NCI-H69 (cell line): ENCODE results near the gene PLPPR2.
A peak's percentile ranks its signal among the peaks of the same experiment; 100 is the strongest.
"Not testable (repeated sequence)": the region's sequence is repeated elsewhere in the genome, so short reads cannot be mapped to it uniquely, and the experiment has no call there.

Experiments
- DNase-seq: peaks from one replicate; lab custom pipeline; 2025; lab: John Stamatoyannopoulos, UW

Gene PLPPR2, protein sequence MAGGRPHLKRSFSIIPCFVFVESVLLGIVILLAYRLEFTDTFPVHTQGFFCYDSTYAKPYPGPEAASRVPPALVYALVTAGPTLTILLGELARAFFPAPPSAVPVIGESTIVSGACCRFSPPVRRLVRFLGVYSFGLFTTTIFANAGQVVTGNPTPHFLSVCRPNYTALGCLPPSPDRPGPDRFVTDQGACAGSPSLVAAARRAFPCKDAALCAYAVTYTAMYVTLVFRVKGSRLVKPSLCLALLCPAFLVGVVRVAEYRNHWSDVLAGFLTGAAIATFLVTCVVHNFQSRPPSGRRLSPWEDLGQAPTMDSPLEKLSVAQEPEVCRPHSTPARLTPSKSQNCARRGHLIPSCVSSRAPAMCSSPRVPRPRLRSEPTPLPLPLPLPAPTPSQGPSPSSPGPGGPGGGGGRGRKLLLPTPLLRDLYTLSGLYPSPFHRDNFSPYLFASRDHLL

DNA sequence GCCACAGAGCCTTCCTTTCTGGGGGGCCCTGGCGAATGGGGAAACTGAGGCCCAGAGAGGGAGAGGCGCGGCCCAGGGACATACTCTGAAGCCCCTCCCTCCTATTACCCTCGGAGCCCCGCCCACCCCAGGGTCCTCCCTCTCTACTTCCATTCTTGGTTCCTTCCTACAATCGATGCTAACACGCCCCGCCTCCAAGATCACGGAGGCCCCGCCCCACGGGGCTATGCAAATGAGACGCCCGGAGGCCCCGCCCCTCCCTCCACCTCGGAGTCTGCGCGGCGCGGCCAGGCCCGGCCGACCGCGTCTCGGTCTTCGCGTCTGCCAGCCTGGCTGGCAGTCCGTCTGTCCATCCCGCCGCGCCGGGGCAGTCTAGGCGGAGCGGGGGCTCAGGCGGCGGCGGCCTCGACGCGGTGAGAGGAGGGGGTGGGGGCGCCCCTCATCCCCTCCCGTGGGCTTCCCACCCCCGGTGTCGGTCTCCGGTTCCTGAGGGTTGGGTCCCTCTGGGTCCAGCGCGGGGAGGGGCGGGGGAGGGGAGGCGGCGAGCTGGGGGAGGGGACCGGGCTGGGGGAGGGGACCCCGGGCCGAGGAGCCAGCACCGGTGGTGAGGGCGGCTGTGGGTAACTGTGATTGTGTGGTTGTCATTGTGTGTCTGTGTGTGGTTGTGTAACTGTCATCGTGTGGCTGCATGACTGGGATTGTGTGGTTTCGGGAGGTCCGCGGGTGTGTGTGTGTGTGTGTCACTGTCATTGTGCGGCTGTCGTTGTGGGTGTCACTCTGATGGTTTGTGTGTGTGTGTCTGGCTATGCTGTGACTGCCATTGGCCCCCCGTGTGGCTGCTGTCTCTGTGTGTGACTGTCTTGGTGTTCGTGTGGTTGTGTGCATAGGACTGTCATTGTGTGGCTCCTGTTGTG lies at the start of gene PLPPR2:
TSS of gene PLPPR2 (plus strand) at position 273 of the 914 bp plus-strand sequence. CDS start 2,242 bp downstream, outside the sequence.
- DNase-seq = peak; percentile 96

DNA sequence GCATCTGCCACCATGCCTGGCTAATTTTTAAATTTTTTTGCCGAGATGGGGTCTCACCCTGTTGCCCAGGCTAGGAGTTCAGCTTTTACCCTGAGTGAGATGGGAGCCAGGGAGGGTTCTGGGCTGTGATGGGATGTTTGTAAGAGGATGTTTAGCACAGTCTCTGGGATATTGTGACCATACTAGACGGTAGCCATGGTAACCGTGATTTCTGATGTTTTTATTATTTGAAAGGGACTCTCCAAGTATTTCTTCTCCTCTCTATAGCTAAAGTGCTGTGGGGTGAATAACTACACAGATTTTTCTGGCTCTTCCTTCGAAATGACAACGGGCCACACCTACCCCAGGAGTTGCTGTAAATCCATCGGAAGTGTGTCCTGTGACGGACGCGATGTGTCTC lies 48.9 kb upstream of the PLPPR2 start:
- DNase-seq = no peak

DNA sequence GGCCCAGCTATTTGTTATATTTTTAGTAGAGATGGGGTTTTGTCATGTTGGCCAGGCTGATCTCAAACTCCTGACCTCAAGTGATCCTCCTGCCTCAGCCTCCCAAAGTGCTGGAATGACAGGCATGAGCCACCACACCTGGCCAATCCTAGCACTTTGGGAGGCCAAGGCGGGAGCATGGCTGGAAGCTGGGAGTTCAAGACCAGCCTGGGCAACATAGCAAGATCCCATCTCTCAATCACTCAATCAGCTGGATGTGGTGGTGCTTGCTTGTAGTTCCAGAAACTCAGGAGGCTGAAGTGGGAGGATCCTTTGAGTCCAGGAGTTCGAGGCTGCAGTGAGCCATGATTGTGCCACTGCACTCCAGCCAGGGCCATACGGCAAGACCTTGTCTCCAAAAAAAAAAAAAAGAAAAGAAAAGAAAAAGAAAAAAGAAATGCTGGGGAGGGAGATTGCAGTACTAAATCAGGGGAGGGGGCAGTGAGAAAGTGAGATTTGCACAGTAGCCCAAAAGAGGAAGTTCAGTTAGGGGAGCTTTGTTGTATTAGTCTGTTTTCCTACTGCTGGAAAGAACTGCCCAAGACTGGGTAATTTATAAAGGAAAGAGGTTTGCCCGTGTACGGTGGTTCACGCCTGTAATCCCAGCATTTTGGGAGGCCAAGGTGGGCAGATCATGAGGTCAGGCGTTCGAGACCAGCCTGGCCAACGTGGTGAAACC lies 34.8 kb upstream of the PLPPR2 start:
- DNase-seq = not testable (repeated sequence)

DNA sequence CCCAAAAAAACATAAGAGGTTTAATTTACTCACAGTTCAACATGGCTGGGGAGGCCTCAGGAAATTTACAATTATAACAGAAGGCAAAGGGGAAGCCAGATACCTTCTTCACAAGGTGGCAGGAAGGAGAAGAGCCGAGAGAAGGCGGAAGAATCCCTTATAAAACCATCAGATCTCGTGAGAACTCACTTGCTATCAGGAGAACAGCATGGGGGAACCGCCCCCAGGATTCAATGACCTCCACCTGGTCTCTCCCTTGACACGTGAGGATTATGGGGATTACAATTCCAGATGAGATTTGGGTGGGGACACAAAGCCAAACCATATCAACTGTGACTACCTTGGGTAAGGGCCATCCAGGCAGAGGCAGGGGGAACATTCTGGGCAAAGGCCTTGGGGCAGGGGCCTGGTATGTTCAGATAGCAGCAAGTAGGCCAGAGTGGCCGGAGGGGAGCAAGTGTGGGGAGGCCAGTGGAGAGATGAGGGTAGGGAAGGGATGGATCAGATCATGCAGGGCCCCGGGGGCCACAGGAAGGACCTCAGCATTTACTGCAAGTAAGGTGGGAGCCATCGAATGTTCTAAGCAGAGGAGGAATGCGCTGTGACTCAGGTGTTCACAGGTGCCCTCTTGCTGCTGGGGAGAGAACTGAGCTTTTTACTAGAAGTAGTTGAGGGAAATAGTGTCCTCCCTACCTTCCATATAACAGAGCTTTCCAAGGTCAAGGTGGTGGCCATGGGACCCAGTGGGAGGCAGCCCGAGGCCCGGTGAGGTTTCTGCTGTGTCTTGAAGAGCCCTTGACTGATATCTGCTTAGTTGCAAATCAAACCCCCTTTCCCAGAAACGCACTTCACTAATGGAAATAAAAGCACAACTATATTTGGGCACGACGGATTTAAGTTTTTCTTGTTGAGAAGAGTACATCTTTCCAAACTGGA lies 33.8 kb upstream of the PLPPR2 start:
- peak; percentile 22 for DNase-seq

DNA sequence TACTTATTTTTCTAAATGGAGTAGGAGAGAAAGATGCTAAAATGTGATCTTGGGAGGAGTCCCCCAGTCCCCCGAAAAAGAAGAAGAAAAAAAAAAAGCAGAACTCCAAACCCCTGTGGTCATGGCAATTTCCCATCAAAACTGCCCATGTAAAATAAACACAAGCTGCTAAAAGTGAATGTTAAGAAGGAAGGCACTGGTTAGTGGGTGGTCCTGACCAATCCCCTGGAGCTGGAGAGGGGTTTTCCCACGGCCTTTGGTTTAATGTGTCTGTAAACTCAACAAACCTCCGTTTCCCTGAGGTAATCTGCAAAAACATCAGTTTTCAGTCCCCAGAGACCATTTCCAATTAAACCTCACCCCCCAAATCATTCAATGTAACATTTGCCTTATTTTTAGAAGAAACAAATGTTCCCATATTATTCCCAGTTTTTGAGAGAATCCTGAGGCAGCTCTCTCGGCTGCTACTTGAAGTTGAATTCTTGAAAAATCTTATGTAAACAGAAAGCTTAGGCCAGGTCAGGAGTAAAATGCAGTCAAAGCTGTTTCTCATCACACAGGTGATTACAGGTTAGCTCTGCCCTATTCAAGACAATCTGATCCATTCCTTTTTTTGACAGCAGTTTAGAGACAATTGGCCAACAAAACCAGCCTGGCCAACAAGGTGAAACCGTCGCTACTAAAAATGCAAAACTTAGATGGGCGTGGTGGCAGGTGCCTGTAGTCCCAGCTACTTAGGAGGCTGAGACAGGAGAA lies 32.8 kb upstream of the PLPPR2 start:
- peak; percentile 20 for DNase-seq

GRCh38 chr19:11323601-11324078 lies 31.6 kb upstream of the PLPPR2 start:
- no peak for DNase-seq

- peak; percentile 96 for DNase-seq
Measured at GRCh38 chr19:11324079-11324661, 31.1 kb upstream of the PLPPR2 start.

- DNase-seq = peak; percentile 25
Measured at GRCh38 chr19:11324748-11325389, 30.4 kb upstream of the PLPPR2 start.

GRCh38 chr19:11325544-11325943 lies 29.7 kb upstream of the PLPPR2 start:
- DNase-seq = no peak

DNA sequence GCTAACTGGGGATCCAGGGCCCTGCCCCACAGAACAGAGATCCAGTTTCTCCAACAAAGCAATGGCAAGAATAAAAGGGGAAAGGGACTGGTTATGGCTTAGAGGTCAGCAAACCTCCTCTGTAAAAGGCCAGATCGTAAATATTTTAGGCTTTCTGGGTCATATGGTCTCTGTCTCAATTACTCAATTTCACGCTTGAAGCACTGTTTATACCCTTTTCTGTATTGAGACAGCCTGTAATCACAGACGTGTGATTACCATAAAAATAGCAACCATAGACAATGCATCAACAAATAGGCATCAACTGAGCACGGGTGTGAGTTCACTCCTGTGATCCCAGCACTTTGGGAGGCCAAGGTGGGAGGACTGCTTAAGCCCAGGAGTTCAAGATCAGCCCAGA lies 25.1 kb upstream of the PLPPR2 start:
- DNase-seq = peak; percentile 45

- no peak for DNase-seq
Measured at GRCh38 chr19:11331502-11331901, 23.7 kb upstream of the PLPPR2 start.

DNA sequence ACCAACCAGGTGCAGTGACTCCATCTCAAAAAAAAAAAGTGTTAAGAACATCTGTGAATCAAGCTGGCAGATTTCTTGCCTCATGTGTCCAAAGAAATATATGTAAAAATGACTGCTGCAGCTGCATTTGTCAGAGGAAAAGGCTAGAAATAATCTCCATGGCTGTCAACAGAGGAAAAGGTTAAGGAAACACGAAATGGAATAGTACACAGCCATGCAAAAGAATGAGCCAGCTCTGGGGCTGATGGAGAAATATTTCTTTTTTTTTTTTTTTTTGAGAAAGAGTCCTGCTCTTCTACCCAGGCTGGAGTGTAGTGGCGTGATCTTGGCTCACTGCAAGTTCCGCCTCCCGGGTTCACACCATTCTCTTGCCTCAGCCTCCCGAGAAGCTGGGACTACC lies 22.4 kb upstream of the PLPPR2 start:
- DNase-seq = no peak

- not testable (repeated sequence) for DNase-seq
Measured at GRCh38 chr19:11333838-11334237, 21.4 kb upstream of the PLPPR2 start.

- no peak for DNase-seq
Measured at GRCh38 chr19:11335449-11336146, 19.6 kb upstream of the PLPPR2 start.

DNA sequence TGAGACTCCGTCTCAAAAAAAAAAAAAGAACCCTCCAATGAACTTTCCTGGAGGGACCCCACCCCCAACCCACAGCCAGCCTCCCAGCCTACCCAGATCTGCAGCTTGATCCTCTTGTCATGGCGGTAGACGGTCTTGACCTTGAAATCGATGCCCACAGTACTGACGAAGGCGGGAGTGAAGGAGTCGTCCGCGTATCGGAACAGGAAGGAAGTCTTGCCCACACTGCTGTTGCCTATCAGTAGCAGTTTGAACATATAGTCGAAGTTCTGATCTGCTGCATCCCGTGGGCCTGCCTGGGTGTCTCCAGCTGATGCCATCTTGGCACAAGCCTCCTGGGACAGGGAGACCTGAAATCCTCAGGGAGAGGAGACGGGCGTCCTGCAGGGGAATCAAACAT lies 18.2 kb upstream of the PLPPR2 start:
- DNase-seq = no peak

DNA sequence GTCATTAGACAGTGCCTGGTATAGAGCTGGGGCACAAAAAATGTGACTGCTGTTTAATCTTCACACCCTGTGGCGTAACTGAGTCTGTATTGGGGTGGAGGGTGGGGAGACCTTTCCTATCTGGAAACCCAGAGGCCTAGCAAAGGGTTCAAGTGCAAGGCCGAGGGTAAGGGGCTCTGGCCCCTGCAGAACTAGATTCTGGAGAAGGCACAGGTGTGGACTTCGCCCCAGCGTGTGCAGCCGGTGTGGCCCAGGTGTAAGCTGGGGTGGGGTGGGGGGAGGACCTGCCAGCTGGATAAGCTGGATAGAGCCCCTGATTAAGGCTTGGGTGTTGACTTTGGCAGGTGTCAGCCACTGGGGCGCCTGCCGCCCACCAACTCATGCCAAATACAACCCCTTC lies 17.1 kb upstream of the PLPPR2 start:
- DNase-seq = peak; percentile 40

DNA sequence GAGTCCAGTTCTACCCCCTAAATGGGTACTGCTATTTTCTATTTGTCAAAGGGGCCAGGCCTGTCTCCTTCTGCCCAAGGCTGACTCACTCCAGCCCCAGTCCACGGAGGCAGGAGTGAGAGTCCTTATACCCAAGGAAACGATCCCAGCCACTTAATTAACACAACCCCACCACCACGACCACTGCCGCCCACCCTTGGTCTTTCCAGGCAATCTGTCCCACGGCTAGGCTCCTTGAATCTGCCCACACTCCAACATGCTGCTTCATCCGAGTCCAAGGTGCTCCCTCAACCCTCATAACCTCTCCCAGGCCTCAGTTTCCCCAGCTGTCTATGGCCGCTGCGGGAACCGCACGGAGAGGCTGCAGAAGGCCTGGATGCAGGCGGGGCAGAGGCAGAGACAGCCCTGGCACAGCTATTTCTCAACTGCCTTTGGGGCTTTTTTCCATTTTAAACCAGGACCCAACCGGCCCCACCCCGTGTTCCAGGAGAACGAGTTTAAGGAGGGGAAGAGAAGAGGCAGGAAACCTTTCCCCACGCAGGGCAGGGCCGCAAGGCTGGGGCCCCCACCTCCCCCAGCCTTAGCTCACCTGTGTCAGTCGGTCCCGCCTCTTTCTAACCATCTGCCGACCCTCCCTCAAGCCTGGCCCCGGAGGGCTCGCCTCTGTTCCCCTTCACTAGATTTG lies 16.5 kb upstream of the PLPPR2 start:
- DNase-seq = no peak
